Measurements from ENCODE around the gene SPATS2.

SPATS2 gene

DNA sequence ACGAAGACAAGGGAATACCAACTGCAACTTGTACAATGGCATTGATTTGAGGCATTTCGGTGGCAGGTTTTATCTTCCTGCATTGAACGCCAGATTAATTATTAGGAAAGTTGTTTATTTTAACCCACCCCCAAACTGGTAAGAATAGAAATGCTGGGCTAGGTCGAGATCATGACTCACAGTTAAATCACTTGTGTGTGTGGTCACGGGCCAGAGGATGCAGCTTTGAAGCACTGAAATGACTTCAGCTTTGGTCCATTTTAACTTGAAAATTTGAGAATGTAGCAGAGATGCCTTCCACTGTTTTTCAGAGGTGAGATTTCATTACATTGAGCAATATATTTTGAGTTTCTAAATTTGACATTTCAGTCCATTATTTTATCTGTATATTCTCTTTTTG, 148.0 kb downstream of the SPATS2 start:
- TF ChIP-seq REST (IDR thresholded peaks at IDR 0.05; ENCODE audit: insufficient read depth in 1 of 2, low read depth in 2 of 2, low read length in 2 of 2) (no peak), POLR2AphosphoS5 (IDR thresholded peaks at IDR 0.05; ENCODE audit: low read depth, low read length) (no peak), SIN3A (IDR thresholded peaks at IDR 0.05; ENCODE audit: borderline replicate concordance, insufficient read depth, low read length) (no peak), FOXP2 (optimal IDR thresholded peaks at IDR 0.05; ENCODE audit: borderline replicate concordance, extremely low read depth, extremely low read length, insufficient read depth) (no peak), TAF1 (IDR thresholded peaks at IDR 0.05; ENCODE audit: borderline replicate concordance, insufficient read depth, low read length) (no peak)

GRCh38 chr12:49518914-49519573, 151.8 kb downstream of the SPATS2 start:
- TF ChIP-seq TAF1 (IDR thresholded peaks at IDR 0.05; ENCODE audit: borderline replicate concordance, insufficient read depth, low read length) (no peak), SIN3A (IDR thresholded peaks at IDR 0.05; ENCODE audit: borderline replicate concordance, insufficient read depth, low read length) (no peak), POLR2AphosphoS5 (IDR thresholded peaks at IDR 0.05; ENCODE audit: low read depth, low read length) (no peak), FOXP2 (optimal IDR thresholded peaks at IDR 0.05; ENCODE audit: borderline replicate concordance, extremely low read depth, extremely low read length, insufficient read depth) (no peak), REST (IDR thresholded peaks at IDR 0.05; ENCODE audit: insufficient read depth in 1 of 2, low read depth in 2 of 2, low read length in 2 of 2) (no peak)

DNA sequence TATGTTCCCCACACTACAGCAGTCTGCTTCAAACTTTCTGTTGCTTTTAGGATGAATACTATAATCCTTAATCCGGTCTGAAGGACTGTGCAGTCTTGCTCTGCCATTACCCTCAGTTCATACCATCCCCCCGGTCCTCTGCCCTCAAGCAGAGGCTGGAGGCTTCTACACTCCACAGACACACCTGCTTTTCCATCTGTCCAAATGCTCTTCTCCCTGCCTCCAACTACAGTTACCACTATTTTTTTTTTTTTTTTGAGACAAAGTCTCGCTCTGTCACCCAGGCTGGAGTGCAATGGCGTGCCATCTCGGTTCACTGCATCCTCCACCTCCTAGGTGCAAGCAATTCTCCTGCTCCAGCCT, 152.3 kb downstream of the SPATS2 start:
- no peak for TF ChIP-seq FOXP2 (optimal IDR thresholded peaks at IDR 0.05; ENCODE audit: borderline replicate concordance, extremely low read depth, extremely low read length, insufficient read depth)
- TF ChIP-seq SIN3A (IDR thresholded peaks at IDR 0.05; ENCODE audit: borderline replicate concordance, insufficient read depth, low read length) = no peak
- no peak for TF ChIP-seq TAF1 (IDR thresholded peaks at IDR 0.05; ENCODE audit: borderline replicate concordance, insufficient read depth, low read length)
- no peak for TF ChIP-seq POLR2AphosphoS5 (IDR thresholded peaks at IDR 0.05; ENCODE audit: low read depth, low read length)
- no peak for TF ChIP-seq REST (IDR thresholded peaks at IDR 0.05; ENCODE audit: insufficient read depth in 1 of 2, low read depth in 2 of 2, low read length in 2 of 2)

- TF ChIP-seq FOXP2 (optimal IDR thresholded peaks at IDR 0.05; ENCODE audit: borderline replicate concordance, extremely low read depth, extremely low read length, insufficient read depth) = no peak
- TF ChIP-seq SIN3A (IDR thresholded peaks at IDR 0.05; ENCODE audit: borderline replicate concordance, insufficient read depth, low read length) = no peak
- no peak for TF ChIP-seq REST (IDR thresholded peaks at IDR 0.05; ENCODE audit: insufficient read depth in 1 of 2, low read depth in 2 of 2, low read length in 2 of 2)
- TF ChIP-seq POLR2AphosphoS5 (IDR thresholded peaks at IDR 0.05; ENCODE audit: low read depth, low read length) = no peak
- TF ChIP-seq TAF1 (IDR thresholded peaks at IDR 0.05; ENCODE audit: borderline replicate concordance, insufficient read depth, low read length) = no peak
Observed at GRCh38 chr12:49521389-49521788, 154.1 kb downstream of the SPATS2 start.

Measured in PFSK-1 (cell line).